Chondrocyte (in vitro differentiated cells): Measurements from ENCODE around the gene SULT2B1. TPM values are rescaled to one million over a fixed set of nuclear protein-coding genes. Genes with fewer than 3 reads are reported as not detected.
A peak's percentile ranks its signal among the peaks of the same experiment; 100 is the strongest.

ENCODE experiments used
- DNase-seq: peaks from one replicate; pipeline ENCODE4 v3.0.0; 2021; ENCODE audit warnings: mixed read lengths, low spot score
- H3K27ac Mint-ChIP-seq: one replicate; pipeline ENCODE4 v1.8.0; 2021; ENCODE audit warnings: mild to moderate bottlenecking, moderate library complexity, mixed read lengths; ENCODE audit not compliant: unreplicated experiment
- H3K27me3 Mint-ChIP-seq: 2 replicates; pipeline ENCODE4 v1.8.0; 2021; ENCODE audit warnings: low read depth, mixed read lengths
- H3K36me3 Mint-ChIP-seq: 2 replicates; pipeline ENCODE4 v1.8.0; 2021; ENCODE audit warnings: low read depth, mixed read lengths
- H3K4me1 Mint-ChIP-seq: 2 replicates; pipeline ENCODE4 v1.8.0; 2021; ENCODE audit warnings: low read depth, mild to moderate bottlenecking, mixed read lengths
- H3K4me3 Mint-ChIP-seq: one replicate; pipeline ENCODE4 v1.8.0; 2021; ENCODE audit warnings: mild to moderate bottlenecking, moderate library complexity, mixed read lengths; ENCODE audit not compliant: unreplicated experiment
- H3K9me3 Mint-ChIP-seq: 2 replicates; pipeline ENCODE4 v1.8.0; 2021; ENCODE audit warnings: low read depth, mixed read lengths
- CTCF ChIP-seq: fragments of 200-600 bp; sonication (generic); IDR thresholded peaks from 2 replicates; pipeline ENCODE4 v1.5.0; 2021; ENCODE audit warnings: antibody characterized with exemption, mild to moderate bottlenecking, moderate library complexity
- total RNA-seq: library from RNA; stranded (reverse); gene quantifications from 3 replicates; pipeline ENCODE4 v1.2.1, GENCODE V29; 2021

The SULT2B1 gene
- total RNA-seq, 1 donor from 2014 or later: 0.22 TPM

GRCh38 chr19:48561412-48561811 lies 9.4 kb downstream of the SULT2B1 start:
- Mint-ChIP-seq H3K4me3 (no peak overlapping the region), H3K27me3 (no peaks in the 10 kb centered on the region), H3K4me1 (peaks cover 7% of the 10 kb centered on the region), H3K36me3 (no peaks in the 10 kb centered on the region), H3K9me3 (no peaks in the 10 kb centered on the region), H3K27ac (no peak overlapping the region)
- DNase-seq: no peak
- no peak for TF ChIP-seq CTCF

- no peaks in the 10 kb centered on the region for H3K36me3 Mint-ChIP-seq
- no peaks in the 10 kb centered on the region for H3K9me3 Mint-ChIP-seq
- H3K27me3 Mint-ChIP-seq: no peaks in the 10 kb centered on the region
- no peak for TF ChIP-seq CTCF
- no peak overlapping the region for H3K27ac Mint-ChIP-seq
- peaks cover 19% of the 10 kb centered on the region for H3K4me1 Mint-ChIP-seq
- no peak for DNase-seq
- H3K4me3 Mint-ChIP-seq: no peak overlapping the region
Observed at GRCh38 chr19:48565090-48565489, 13.1 kb downstream of the SULT2B1 start.

- Mint-ChIP-seq H3K36me3 (no peaks in the 10 kb centered on the region), H3K27me3 (no peaks in the 10 kb centered on the region), H3K4me1 (peaks cover 16% of the 10 kb centered on the region), H3K4me3 (peak overlapping the region; percentile 57), H3K9me3 (no peaks in the 10 kb centered on the region), H3K27ac (peak overlapping the region; percentile 87)
- no peak for DNase-seq
- peak; percentile 16 for TF ChIP-seq CTCF
Observed at GRCh38 chr19:48568345-48568886, 16.4 kb downstream of the SULT2B1 start.

GRCh38 chr19:48569814-48570213 lies 17.8 kb downstream of the SULT2B1 start:
- Mint-ChIP-seq H3K36me3 (no peaks in the 10 kb centered on the region), H3K27ac (no peak overlapping the region), H3K27me3 (no peaks in the 10 kb centered on the region), H3K4me3 (no peak overlapping the region), H3K4me1 (peaks cover 21% of the 10 kb centered on the region), H3K9me3 (no peaks in the 10 kb centered on the region)
- no peak for DNase-seq
- no peak for TF ChIP-seq CTCF

- H3K27me3 Mint-ChIP-seq: no peaks in the 10 kb centered on the region
- no peaks in the 10 kb centered on the region for H3K36me3 Mint-ChIP-seq
- no peak for TF ChIP-seq CTCF
- peaks cover 19% of the 10 kb centered on the region for H3K4me1 Mint-ChIP-seq
- DNase-seq: no peak
- no peaks in the 10 kb centered on the region for H3K9me3 Mint-ChIP-seq
- no peak overlapping the region for H3K4me3 Mint-ChIP-seq
- no peak overlapping the region for H3K27ac Mint-ChIP-seq
Observed at GRCh38 chr19:48571378-48572162, 19.6 kb downstream of the SULT2B1 start.
